ENCODE measurements around the gene NTRK1. TPM values are rescaled to one million over a fixed set of nuclear protein-coding genes. Genes with fewer than 3 reads are reported as not detected.

The NTRK1 gene
- total RNA-seq, 2 donors from 2014 or later, result 0.59 to 31.4 TPM

- WGBS, result under 1% methylated on average over 33 of the region's 33 CpGs
- peaks cover 14% of the 10 kb centered on the region for H3K27me3 ChIP-seq (replicated peaks; ENCODE audit: insufficient read depth)
Observed at GRCh38 chr1:156859523-156860112, 1.0 kb upstream of the NTRK1 start.

GRCh38 chr1:156860113-156860627, 495 bp upstream of the NTRK1 start:
- H3K36me3 ChIP-seq, result no peaks in the 10 kb centered on the region
- H3K27ac ChIP-seq, result no peak overlapping the region
- peak; percentile 14 for DNase-seq (ENCODE audit: low spot score)
- intact Hi-C loops (cut with DNase I), result loop anchor here (5.0 to 10.0 kb wide), 2 partner anchors 58 to 165 kb away; no protein-coding TSS in a partner anchor
- WGBS, result under 1% methylated on average over 35 of the region's 35 CpGs
- peaks cover 14% of the 10 kb centered on the region for H3K27me3 ChIP-seq (replicated peaks; ENCODE audit: insufficient read depth)
- H3K4me1 ChIP-seq (replicated peaks), result peaks cover 17% of the 10 kb centered on the region
- H3K4me3 ChIP-seq, result peak overlapping the region; percentile 4 to 11
- no peaks in the 10 kb centered on the region for H3K9me3 ChIP-seq
- TF ChIP-seq CTCF (IDR thresholded peaks at IDR 0.05) (peak; percentile 42 to 78 (median 71)), POLR2A (IDR thresholded peaks at IDR 0.05) (no peak)

More at GRCh38 chr1:156859523-156860112, 1.0 kb upstream of the NTRK1 start:
- Histone ChIP-seq H3K4me3 (peak overlapping the region; percentile 4 to 11), H3K27ac (no peak overlapping the region), H3K36me3 (no peaks in the 10 kb centered on the region), H3K4me1 (replicated peaks) (peaks cover 17% of the 10 kb centered on the region), H3K9me3 (no peaks in the 10 kb centered on the region)
- DNase-seq (ENCODE audit: low spot score), result no peak
- intact Hi-C loops (cut with DNase I), result loop anchor here (5.0 to 10.0 kb wide), 2 partner anchors 57 to 165 kb away; no protein-coding TSS in a partner anchor
- no peak for TF ChIP-seq POLR2AphosphoS5 (IDR thresholded peaks at IDR 0.05)
- TF ChIP-seq POLR2A (IDR thresholded peaks at IDR 0.05), result no peak
- no peak for TF ChIP-seq CTCF (IDR thresholded peaks at IDR 0.05)

GRCh38 chr1:156862584-156862983, 1.9 kb downstream of the NTRK1 start:
- H3K27me3 ChIP-seq (replicated peaks; ENCODE audit: insufficient read depth), result peaks cover 14% of the 10 kb centered on the region
- intact Hi-C loops (cut with DNase I), result loop anchor here (5.0 to 10.0 kb wide), 2 partner anchors 60 to 168 kb away; no protein-coding TSS in a partner anchor
- TF ChIP-seq POLR2AphosphoS5 (IDR thresholded peaks at IDR 0.05), result no peak
- no peak for TF ChIP-seq POLR2A (IDR thresholded peaks at IDR 0.05)
- no peak for TF ChIP-seq CTCF (IDR thresholded peaks at IDR 0.05)

GRCh38 chr1:156862997-156863599, 2.4 kb downstream of the NTRK1 start:
- DNase-seq (ENCODE audit: low spot score), result no peak
- H3K27ac ChIP-seq, result no peak overlapping the region
- no peaks in the 10 kb centered on the region for H3K9me3 ChIP-seq
- TF ChIP-seq POLR2A (IDR thresholded peaks at IDR 0.05) (no peak), CTCF (IDR thresholded peaks at IDR 0.05) (no peak), POLR2AphosphoS5 (IDR thresholded peaks at IDR 0.05) (no peak)
- H3K4me1 ChIP-seq (replicated peaks), result peaks cover 17% of the 10 kb centered on the region
- H3K36me3 ChIP-seq, result no peaks in the 10 kb centered on the region
- H3K27me3 ChIP-seq (replicated peaks; ENCODE audit: insufficient read depth), result peaks cover 14% of the 10 kb centered on the region
- intact Hi-C loops (cut with DNase I), result loop anchor here (5.0 to 10.0 kb wide), 2 partner anchors 61 to 168 kb away; no protein-coding TSS in a partner anchor
- 74% methylated on average over 10 of the region's 10 CpGs for WGBS
- no peak overlapping the region for H3K4me3 ChIP-seq

More at GRCh38 chr1:156862584-156862983, 1.9 kb downstream of the NTRK1 start:
- no peak for DNase-seq (ENCODE audit: low spot score)
- no peaks in the 10 kb centered on the region for H3K36me3 ChIP-seq
- no peaks in the 10 kb centered on the region for H3K9me3 ChIP-seq
- H3K27ac ChIP-seq, result no peak overlapping the region
- no peak overlapping the region for H3K4me3 ChIP-seq
- peaks cover 17% of the 10 kb centered on the region for H3K4me1 ChIP-seq (replicated peaks)
- WGBS, result 86% methylated on average over 6 of the region's 6 CpGs

Data from prostate gland (tissue), 2 donors.